Lung (tissue), 12 donors: ENCODE measurements around the gene BCAS3. TPM values are rescaled to one million over a fixed set of nuclear protein-coding genes. Genes with fewer than 3 reads are reported as not detected.

Experiments
- ATAC-seq: fragments of 200-7000 bp; cut with Tn5 transposase; one replicate; pipeline ENCODE4 v1.9.1; 2020; ENCODE audit warnings: moderate number of reproducible peaks; ENCODE audit not compliant: insufficient read depth, low FRiP score
- DNase-seq, 3 donors: peaks; one replicate each; pipeline ENCODE4 v3.0.0-alpha.2; 2013 to 2017
- H3K27ac ChIP-seq, 2 donors: one replicate each; pipeline ENCODE4 v1.5.1; 2013; ENCODE audit warnings: mild to moderate bottlenecking in 2 of 2, moderate library complexity in 2 of 2, control low read depth in 1 of 2, inconsistent platforms in 1 of 2, low read depth in 1 of 2, low read length in 1 of 2
- H3K27me3 ChIP-seq, 3 donors: one replicate each; pipeline ENCODE4 v1.5.1; 2013; ENCODE audit warnings: low read length in 2 of 3; ENCODE audit not compliant: control insufficient read depth in 3 of 3, insufficient read depth in 3 of 3
- H3K36me3 ChIP-seq, 4 donors: one replicate each; pipeline ENCODE4 v1.5.1; 2013; ENCODE audit warnings: low read length in 4 of 4, mild to moderate bottlenecking in 1 of 4, moderate library complexity in 1 of 4; ENCODE audit not compliant: control insufficient read depth in 4 of 4, insufficient read depth in 4 of 4
- H3K4me1 ChIP-seq, 5 donors: one replicate each; pipeline ENCODE4 v1.5.1; 2013; ENCODE audit warnings: low read length in 5 of 5, mild to moderate bottlenecking in 2 of 5, moderate library complexity in 1 of 5; ENCODE audit not compliant: control insufficient read depth in 5 of 5, insufficient read depth in 5 of 5
- H3K4me3 ChIP-seq: one replicate; pipeline ENCODE4 v1.5.1; 2013; ENCODE audit warnings: mild to moderate bottlenecking, control low read depth, moderate library complexity
- H3K9ac ChIP-seq, 2 donors: one replicate each; pipeline ENCODE4 v1.5.1; 2013; ENCODE audit warnings: low read length in 2 of 2, control low read depth in 1 of 2; ENCODE audit not compliant: insufficient read depth in 1 of 2
- H3K9me3 ChIP-seq, 4 donors: one replicate each; pipeline ENCODE4 v1.5.1; 2013; ENCODE audit warnings: low read length in 3 of 4, mild to moderate bottlenecking in 1 of 4, moderate library complexity in 1 of 4; ENCODE audit not compliant: control insufficient read depth in 4 of 4, insufficient read depth in 3 of 4
- CTCF ChIP-seq: IDR thresholded peaks from 2 replicates; pipeline ENCODE4 v1.5.1; 2012; ENCODE audit warnings: mild to moderate bottlenecking; ENCODE audit errors: control extremely low read depth, extremely low read depth
- WGBS, 2 donors: extraction: QIAGEN DNeasy Blood & Tissue Kit; methylation state at CpG; one replicate each; pipeline ENCODE4 v1.1.7; 2013; 5-methylcytosine and 5-hydroxymethylcytosine counted together
- polyA plus RNA-seq, 2 donors: library from polyadenylated mRNA; stranded (reverse); fragments of 200-250 nt; gene quantifications; one replicate each; pipeline ENCODE4 v1.2.1, GENCODE V29; 2013
- total RNA-seq, 2 donors: library from RNA; depleted of rRNA in 1 of 2; stranded (reverse); fragments of >200 nt in 1 of 2; gene quantifications; one replicate each; pipeline ENCODE4 v1.2.1, GENCODE V29; 2014 to 2021
- donor health status: control.
- donor health status: control.
- donor health status: Bipolar disorder and iron deficiency.
- donor health status: healthy.
- donor health status: DM: yes; HTN: yes; CAD: no.

BCAS3 gene
- total and polyA plus RNA-seq, 4 donors: 4.0 to 101 (median 20.3) TPM

GRCh38 chr17:61118871-61119270 lies 441.2 kb downstream of the BCAS3 start:
- no peak for TF ChIP-seq CTCF
- Histone ChIP-seq H3K27me3 (no peaks in the 10 kb centered on the region), H3K36me3 (peaks cover 0 to 16% (median 0%) of the 10 kb centered on the region in 4 donors), H3K4me1 (peaks cover 0 to 6% (median 2%) of the 10 kb centered on the region in 5 donors), H3K9ac (no peak overlapping the region), H3K9me3 (peaks cover 0 to 5% (median 0%) of the 10 kb centered on the region in 4 donors), H3K4me3 (no peak overlapping the region), H3K27ac (no peak overlapping the region)
- DNase-seq (no peak), ATAC-seq (no peak)
- WGBS, 2 donors: 84 to 87% methylated on average over 2 of the region's 2 CpGs

DNA sequence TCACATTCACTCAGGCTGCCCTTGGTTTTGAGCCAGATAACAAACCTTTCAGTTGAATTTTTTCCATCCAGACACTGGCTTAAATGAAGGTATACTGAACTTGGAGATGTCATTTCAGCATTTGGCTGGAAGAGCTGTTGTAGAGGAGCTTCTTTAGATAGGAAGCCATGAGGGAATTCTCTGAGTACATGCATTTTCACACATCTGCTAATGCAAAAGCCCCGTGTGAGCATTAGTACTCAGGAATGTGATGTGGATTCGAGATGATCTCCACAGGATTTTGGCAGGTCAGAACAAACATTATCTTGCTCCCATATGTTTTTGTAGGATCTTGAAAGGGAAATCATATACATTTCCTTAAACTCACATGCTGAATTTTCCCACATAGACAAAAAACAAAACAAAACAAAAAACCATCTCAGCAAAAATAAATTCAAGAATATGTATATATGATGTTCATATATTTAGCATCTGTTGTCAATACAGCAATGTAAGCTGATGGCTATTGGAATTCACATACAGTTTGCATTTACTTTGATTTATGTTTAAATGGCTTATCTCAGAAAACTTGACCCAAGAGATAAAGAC lies 444.8 kb downstream of the BCAS3 start:
- no peaks in the 10 kb centered on the region for H3K9me3 ChIP-seq
- no peak for ATAC-seq
- H3K4me1 ChIP-seq: peaks cover 0 to 37% (median 11%) of the 10 kb centered on the region in 5 donors
- H3K27ac ChIP-seq: no peak overlapping the region
- 71 to 74% methylated on average over 2 of the region's 2 CpGs for WGBS, 2 donors
- H3K27me3 ChIP-seq: no peaks in the 10 kb centered on the region
- H3K36me3 ChIP-seq: peaks cover 0 to 6% (median 0%) of the 10 kb centered on the region in 4 donors
- no peak for DNase-seq
- no peak overlapping the region for H3K9ac ChIP-seq
- TF ChIP-seq CTCF: no peak
- no peak overlapping the region for H3K4me3 ChIP-seq

DNA sequence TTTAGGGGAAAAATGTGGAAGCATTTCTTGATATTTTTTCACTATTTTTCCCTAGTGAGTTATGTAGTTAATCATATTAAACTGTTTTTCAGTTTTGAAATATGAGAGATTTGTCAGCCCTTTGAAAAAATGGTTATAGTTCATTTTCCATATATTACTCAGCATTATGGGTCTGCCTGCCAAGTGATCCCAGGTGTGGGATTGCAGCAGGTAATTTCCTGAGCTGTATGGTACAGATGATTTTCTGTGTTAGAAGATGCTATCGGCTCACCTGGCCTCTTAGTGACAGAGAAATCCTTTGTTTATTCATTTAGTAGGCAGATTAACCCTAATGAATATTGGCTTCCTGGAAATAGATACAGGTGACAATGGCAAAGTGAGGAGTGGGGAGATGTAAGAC lies 446.9 kb downstream of the BCAS3 start:
- Histone ChIP-seq H3K36me3 (no peaks in the 10 kb centered on the region), H3K4me3 (no peak overlapping the region), H3K27me3 (no peaks in the 10 kb centered on the region), H3K4me1 (peaks cover 3 to 58% (median 19%) of the 10 kb centered on the region in 5 donors), H3K9ac (no peak overlapping the region), H3K27ac (no peak overlapping the region), H3K9me3 (no peaks in the 10 kb centered on the region)
- WGBS, 2 donors: 93% methylated on average over 1 of the region's 1 CpG
- TF ChIP-seq CTCF: no peak
- ATAC-seq (no peak), DNase-seq (no peak)
